Colonic mucosa (tissue), 4 donors: ENCODE measurements around the gene TAF5. TPM values are rescaled to one million over a fixed set of nuclear protein-coding genes. Genes with fewer than 3 reads are reported as not detected.
A peak's percentile ranks its signal among the peaks of the same experiment; 100 is the strongest.

Source experiments
- DNase-seq: peaks from one replicate; pipeline ENCODE4 v3.0.0-alpha.2; 2020
- H3K27ac ChIP-seq: fragments of 200-600 bp; one replicate; pipeline ENCODE4 v1.8.0; 2021
- H3K27me3 ChIP-seq: fragments of 200-600 bp; one replicate; pipeline ENCODE4 v1.8.0; 2021
- H3K36me3 ChIP-seq: fragments of 200-600 bp; one replicate; pipeline ENCODE4 v1.8.0; 2021
- H3K4me1 ChIP-seq: fragments of 200-600 bp; one replicate; pipeline ENCODE4 v1.8.0; 2021; ENCODE audit warnings: mild to moderate bottlenecking
- H3K4me3 ChIP-seq: fragments of 200-600 bp; one replicate; pipeline ENCODE4 v1.8.0; 2021
- H3K9ac ChIP-seq, 2 donors: one replicate each; pipeline ENCODE4 v1.7.0; 2013; ENCODE audit warnings: control low read depth in 2 of 2, low read depth in 2 of 2, low read length in 2 of 2
- H3K9me3 ChIP-seq: fragments of 200-600 bp; one replicate; pipeline ENCODE4 v1.8.0; 2021
- CTCF ChIP-seq: fragments of 200-600 bp; IDR thresholded peaks from one replicate; pipeline ENCODE4 v1.8.0; 2022; ENCODE audit warnings: antibody characterized with exemption, mild to moderate bottlenecking
- intact Hi-C: fragments of 100-400 bp; cut with DNase I; formaldehyde crosslinking; loops from one replicate; pipeline ENCODE4 v1.14.1; 2022
- total RNA-seq, 2 donors: library from RNA; stranded (reverse); fragmentation: NEBNext Ultra II Directional in 1 of 2; extraction: Animal tissue kit (Norgen Biotek cat#: 25700) in 1 of 2; gene quantifications; one replicate each; pipeline ENCODE4 v1.2.1, GENCODE V29; 2021
- donor health status: healthy.
- donor health status: DM: no; HTN: no; CAD: no.
- donor health status: DM: no; HTN: no; CAD: no.

TAF5 gene
- total RNA-seq, 2 donors from 2014 or later = 5.5 to 10.3 TPM

- H3K9me3 ChIP-seq = no peaks in the 10 kb centered on the region
- H3K27ac ChIP-seq = peak overlapping the region; percentile 89
- peak overlapping the region; percentile 96 for H3K4me3 ChIP-seq
- no peak for TF ChIP-seq CTCF
- H3K9ac ChIP-seq = peak overlapping the region in 1 of 2 donors; percentile 72
- peak; percentile 23 for DNase-seq
- H3K27me3 ChIP-seq = no peaks in the 10 kb centered on the region
- no peaks in the 10 kb centered on the region for H3K4me1 ChIP-seq
- H3K36me3 ChIP-seq = no peaks in the 10 kb centered on the region
- intact Hi-C loops = no loop called here
Measured at GRCh38 chr10:103367379-103367781, 396 bp upstream of the TAF5 start.

GRCh38 chr10:103373544-103373943 lies 5.8 kb downstream of the TAF5 start:
- Histone ChIP-seq H3K4me1 (no peaks in the 10 kb centered on the region), H3K27ac (peak overlapping the region; percentile 70), H3K36me3 (no peaks in the 10 kb centered on the region), H3K4me3 (no peak overlapping the region), H3K27me3 (no peaks in the 10 kb centered on the region), H3K9ac (peak overlapping the region in 1 of 2 donors; percentile 66), H3K9me3 (no peaks in the 10 kb centered on the region)
- no peak for TF ChIP-seq CTCF
- DNase-seq = no peak
- intact Hi-C loops = no loop called here

GRCh38 chr10:103374263-103374662 lies 6.5 kb downstream of the TAF5 start:
- peak; percentile 50 for DNase-seq
- Histone ChIP-seq H3K4me3 (no peak overlapping the region), H3K9ac (peak overlapping the region in 1 of 2 donors; percentile 66), H3K27me3 (no peaks in the 10 kb centered on the region), H3K9me3 (no peaks in the 10 kb centered on the region), H3K27ac (peak overlapping the region; percentile 70), H3K4me1 (no peaks in the 10 kb centered on the region), H3K36me3 (no peaks in the 10 kb centered on the region)
- no peak for TF ChIP-seq CTCF
- intact Hi-C loops = no loop called here

- no peak for TF ChIP-seq CTCF
Measured at GRCh38 chr10:103382769-103383168, 15.0 kb downstream of the TAF5 start.

GRCh38 chr10:103394180-103394579 lies 26.4 kb downstream of the TAF5 start:
- H3K4me3 ChIP-seq = no peak overlapping the region
- H3K9ac ChIP-seq = no peak overlapping the region
- H3K4me1 ChIP-seq = peaks cover 14% of the 10 kb centered on the region
- peaks cover 4% of the 10 kb centered on the region for H3K36me3 ChIP-seq
- TF ChIP-seq CTCF = no peak
- no peak overlapping the region for H3K27ac ChIP-seq
- H3K9me3 ChIP-seq = no peaks in the 10 kb centered on the region
- H3K27me3 ChIP-seq = no peaks in the 10 kb centered on the region
- DNase-seq = no peak
- intact Hi-C loops = no loop called here

More at GRCh38 chr10:103382769-103383168, 15.0 kb downstream of the TAF5 start:
- H3K27ac ChIP-seq = no peak overlapping the region
- intact Hi-C loops = no loop called here
- no peaks in the 10 kb centered on the region for H3K27me3 ChIP-seq
- DNase-seq = no peak
- H3K9ac ChIP-seq = no peak overlapping the region
- H3K9me3 ChIP-seq = no peaks in the 10 kb centered on the region
- H3K4me3 ChIP-seq = no peak overlapping the region
- H3K4me1 ChIP-seq = no peaks in the 10 kb centered on the region
- peaks cover 4% of the 10 kb centered on the region for H3K36me3 ChIP-seq

GRCh38 chr10:103395754-103396066 lies 27.9 kb downstream of the TAF5 start:
- no peak for DNase-seq
- TF ChIP-seq CTCF = no peak
- H3K27me3 ChIP-seq = no peaks in the 10 kb centered on the region
- peaks cover 14% of the 10 kb centered on the region for H3K4me1 ChIP-seq
- H3K36me3 ChIP-seq = no peaks in the 10 kb centered on the region
- H3K4me3 ChIP-seq = peak overlapping the region; percentile 95
- intact Hi-C loops = no loop called here
- peak overlapping the region; percentile 56 for H3K27ac ChIP-seq
- peak overlapping the region; percentile 96 for H3K9ac ChIP-seq
- no peaks in the 10 kb centered on the region for H3K9me3 ChIP-seq
